Stomach (tissue), 9 donors: ENCODE measurements around the gene RND1. TPM values are rescaled to one million over a fixed set of nuclear protein-coding genes. Genes with fewer than 3 reads are reported as not detected.

Source experiments
- DNase-seq, 2 donors: peaks; one replicate each; pipeline versions ENCODE4 v3.0.0 to v3.0.0-alpha.2; 2013 to 2019
- H3K27ac ChIP-seq, 5 donors: fragments of 200-600 bp in 4 of 5; sonication (generic) in 4 of 5; one replicate each; pipeline ENCODE4 v1.5.1; 2013 to 2019; ENCODE audit warnings: mild to moderate bottlenecking in 1 of 5, moderate library complexity in 1 of 5
- H3K27me3 ChIP-seq, 3 donors: fragments of 200-600 bp; sonication (generic); one replicate each; pipeline ENCODE4 v1.5.1; 2017 to 2019; ENCODE audit warnings: mixed run types in 1 of 3
- H3K36me3 ChIP-seq, 4 donors: fragments of 200-600 bp; sonication (generic); 1 replicate in 3 of 4; 2 replicates in 1 of 4; pipeline ENCODE4 v1.5.1; 2016 to 2019
- H3K4me1 ChIP-seq, 4 donors: fragments of 200-600 bp; sonication (generic); one replicate each; pipeline ENCODE4 v1.5.1; 2016 to 2019
- H3K4me3 ChIP-seq, 4 donors: fragments of 200-600 bp; sonication (generic) in 3 of 4; one replicate each; pipeline ENCODE4 v1.5.1; 2016 to 2019; ENCODE audit warnings: mild to moderate bottlenecking in 1 of 4
- H3K9me3 ChIP-seq, 4 donors: fragments of 200-600 bp; sonication (generic); one replicate each; pipeline ENCODE4 v1.5.1; 2016 to 2019
- CTCF ChIP-seq, 7 experiments: fragments of 450-650 bp in 4 of 7; fragments of 200-600 bp in 3 of 7; sonication (generic) in 3 of 7; IDR thresholded peaks; one replicate each; pipeline ENCODE4 v1.5.1; 2016 to 2019; ENCODE audit warnings: antibody characterized with exemption in 7 of 7, control low read depth in 2 of 7, mild to moderate bottlenecking in 1 of 7
- EP300 ChIP-seq: sonication (generic); formaldehyde crosslinking; IDR thresholded peaks from one replicate; pipeline ENCODE4 v1.6.1; 2017; ENCODE audit warnings: antibody characterized with exemption
- POLR2A ChIP-seq, 4 donors: fragments of 450-650 bp; IDR thresholded peaks; one replicate each; pipeline ENCODE4 v1.6.1; 2016; ENCODE audit warnings: antibody characterized with exemption in 4 of 4, control low read depth in 2 of 4, mild to moderate bottlenecking in 1 of 4, moderate library complexity in 1 of 4
- POLR2AphosphoS5 ChIP-seq, 3 donors: sonication (generic); formaldehyde crosslinking; IDR thresholded peaks; one replicate each; pipeline ENCODE4 v1.6.1; 2016; ENCODE audit warnings: antibody characterized with exemption in 3 of 3
- WGBS, 5 donors: extraction: QIAGEN DNeasy Blood & Tissue Kit in 3 of 5; methylation state at CpG; one replicate each; pipeline versions ENCODE4 v1.1.5 to v1.1.7; 2013 to 2018; 5-methylcytosine and 5-hydroxymethylcytosine counted together
- intact Hi-C: fragments of 100-400 bp; cut with DNase I; formaldehyde crosslinking; loops from one replicate; pipeline ENCODE4 v1.15.1; 2023; ENCODE audit warnings: low total_unique reads
- polyA plus RNA-seq, 3 donors: library from polyadenylated mRNA; stranded (reverse); fragments of 200-250 nt; gene quantifications; one replicate each; pipeline ENCODE4 v1.2.3, GENCODE V29; 2013
- small RNA-seq, 4 donors: library from RNA; depleted of rRNA; stranded (forward); fragments of <200 nt; gene quantifications; one replicate each; pipeline ENCODE3, GENCODE V24; 2016
- total RNA-seq, 5 donors: library from RNA; depleted of rRNA; stranded (reverse); fragments of >200 nt; gene quantifications; one replicate each; pipeline versions ENCODE4 v1.1.0 to v1.2.3, GENCODE V29; 2014 to 2016
- donor health status: healthy with polysubstance abuse.
- donor health status: Bipolar disorder and iron deficiency.
- donor health status: healthy.

Gene RND1
- total and polyA plus RNA-seq, 8 donors, result 3.5 to 21.0 (median 12.2) TPM; not detected in 1

DNA sequence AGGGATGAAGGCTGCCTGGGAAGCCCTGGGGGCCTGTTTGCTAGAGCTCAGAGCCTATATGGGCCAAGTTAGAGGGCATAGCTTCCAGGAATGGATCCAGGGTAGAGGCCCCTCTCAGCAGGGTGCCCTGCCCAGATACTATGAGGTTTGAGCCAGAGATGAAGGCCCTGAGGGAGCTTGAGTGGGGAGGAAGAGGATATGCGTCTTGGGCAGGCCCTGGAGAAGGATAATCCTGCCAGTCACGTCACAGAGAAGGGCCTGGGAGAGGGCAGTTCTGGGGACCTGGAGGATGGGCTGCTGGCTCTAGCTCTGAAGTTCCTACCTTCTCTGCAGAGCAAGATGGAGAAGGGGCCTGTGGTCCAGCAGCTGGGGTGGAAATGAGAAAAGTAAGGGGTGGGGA lies 53.3 kb downstream of the RND1 start:
- H3K27ac ChIP-seq, result peak overlapping the region in 4 of 5 donors; percentile 55 to 90 (median 62)
- no peak for DNase-seq

GRCh38 chr12:48811437-48812090 lies 54.1 kb downstream of the RND1 start:
- Histone ChIP-seq H3K27ac (peak overlapping the region; percentile 12 to 90 (median 56)), H3K27me3 (no peaks in the 10 kb centered on the region), H3K4me3 (no peak overlapping the region), H3K9me3 (no peaks in the 10 kb centered on the region), H3K4me1 (peaks cover 25 to 54% (median 34%) of the 10 kb centered on the region in 4 donors), H3K36me3 (no peaks in the 10 kb centered on the region)
- TF ChIP-seq CTCF (IDR thresholded peaks at IDR 0.05) (no peak), POLR2AphosphoS5 (IDR thresholded peaks at IDR 0.05) (no peak)
- 66 to 78% (median 76%) methylated on average over 5 of the region's 5 CpGs for WGBS, 5 donors
- no peak for DNase-seq
- intact Hi-C loops, result no loop called here

More for the DNA sequence above, 53.3 kb downstream of the RND1 start:
- H3K27me3 ChIP-seq, result no peaks in the 10 kb centered on the region
- H3K4me1 ChIP-seq, result peaks cover 30 to 62% (median 38%) of the 10 kb centered on the region in 4 donors
- WGBS, 5 donors, result 52 to 71% (median 68%) methylated on average over 2 of the region's 2 CpGs
- no peaks in the 10 kb centered on the region for H3K36me3 ChIP-seq
- TF ChIP-seq POLR2A (IDR thresholded peaks at IDR 0.05), result no peak
- no peak for TF ChIP-seq POLR2AphosphoS5 (IDR thresholded peaks at IDR 0.05)
- no peak for TF ChIP-seq EP300
- no peak for TF ChIP-seq CTCF (IDR thresholded peaks at IDR 0.05)
- H3K4me3 ChIP-seq, result no peak overlapping the region
- intact Hi-C loops, result no loop called here
- H3K9me3 ChIP-seq, result no peaks in the 10 kb centered on the region

GRCh38 chr12:48810903-48811431 lies 54.7 kb downstream of the RND1 start:
- H3K27ac ChIP-seq, result peak overlapping the region; percentile 37 to 90 (median 56)
- H3K36me3 ChIP-seq, result no peaks in the 10 kb centered on the region
- 26 to 54% (median 50%) methylated on average over 5 of the region's 5 CpGs for WGBS, 5 donors
- intact Hi-C loops, result no loop called here
- TF ChIP-seq EP300, result no peak
- peak in 1 of 3 donors; percentile 65 for TF ChIP-seq POLR2AphosphoS5 (IDR thresholded peaks at IDR 0.05)
- no peaks in the 10 kb centered on the region for H3K9me3 ChIP-seq
- H3K4me3 ChIP-seq, result no peak overlapping the region
- H3K4me1 ChIP-seq, result peaks cover 20 to 48% (median 31%) of the 10 kb centered on the region in 4 donors
- H3K27me3 ChIP-seq, result no peaks in the 10 kb centered on the region
- peak in 1 of 2 donors; percentile 67 for DNase-seq

DNA sequence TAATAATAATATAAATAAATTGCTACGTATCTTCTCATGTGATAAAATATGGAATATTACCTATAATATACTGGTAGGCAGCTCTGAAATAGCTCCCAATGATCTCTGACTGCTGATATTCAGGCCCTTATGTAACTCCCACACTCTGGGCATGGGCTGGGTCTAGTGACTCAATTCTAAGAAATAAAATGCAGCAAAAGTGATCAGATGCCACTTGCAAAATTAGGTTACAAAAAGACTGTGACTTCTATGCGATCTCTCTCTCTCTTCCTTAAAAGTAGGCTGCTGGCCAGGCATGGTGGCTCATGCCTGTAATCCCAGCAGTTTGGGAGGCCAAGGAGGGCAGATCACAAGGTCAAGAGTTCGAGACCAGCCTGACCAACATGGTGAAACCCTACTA lies 57.7 kb downstream of the RND1 start:
- intact Hi-C loops, result no loop called here
- no peak for TF ChIP-seq POLR2AphosphoS5 (IDR thresholded peaks at IDR 0.05)
- Histone ChIP-seq H3K27ac (no peak overlapping the region), H3K27me3 (no peaks in the 10 kb centered on the region), H3K4me3 (no peak overlapping the region), H3K4me1 (peaks cover 3 to 27% (median 15%) of the 10 kb centered on the region in 4 donors), H3K9me3 (no peaks in the 10 kb centered on the region), H3K36me3 (no peaks in the 10 kb centered on the region)
- WGBS, 5 donors, result 89 to 97% (median 93%) methylated on average over 3 of the region's 3 CpGs
- DNase-seq, result no peak

Small RNA genes lying within 50 kb of the gene (small RNA-seq; reads per million reads assigned to genes)
- 0 reads per million in 4 donors for gene AC073610.1
- gene RF00019, result 0 reads per million in 4 donors
- gene RNU6-600P, result 0 reads per million in 4 donors

Other genes with a start within 250 kb of the RND1 start
- gene KANSL2, start 183.6 kb downstream of the RND1 start, total RNA-seq, result 10 to 100 TPM; 23.2 to 66.0 (median 54.5) TPM
- gene KANSL2, start 183.6 kb downstream of the RND1 start, polyA plus RNA-seq, result 10 to 100 TPM; 16.2 to 25.4 (median 23.6) TPM
- gene CCNT1, start 149.2 kb downstream of the RND1 start, total RNA-seq, result 10 to 100 TPM in 4 of 5 donors, 1 to 10 TPM in 1; 3.2 to 54.0 (median 44.6) TPM
- 1 to 10 TPM; 2.7 to 4.4 (median 3.7) TPM for gene CCNT1, start 149.2 kb downstream of the RND1 start, polyA plus RNA-seq
- gene ADCY6, start 76.8 kb downstream of the RND1 start, total RNA-seq, result 100 to 1,000 TPM in 2 of 5 donors, 10 to 100 TPM in 3; 32.1 to 432 (median 58.8) TPM
- 10 to 100 TPM in 2 of 3 donors, 1 to 10 TPM in 1; 5.8 to 18.3 (median 16.6) TPM for gene ADCY6, start 76.8 kb downstream of the RND1 start, polyA plus RNA-seq
- 100 to 1,000 TPM in 1 of 5 donors, 10 to 100 TPM in 1, 1 to 10 TPM in 2, under 1 TPM in 1; under 0.01 to 140 (median 9.9) TPM for gene CACNB3, start 47.4 kb downstream of the RND1 start, total RNA-seq
- gene CACNB3, start 47.4 kb downstream of the RND1 start, polyA plus RNA-seq, result 10 to 100 TPM; 11.8 to 18.4 (median 13.5) TPM
- gene DDX23, start 13.7 kb downstream of the RND1 start, total RNA-seq, result 10 to 100 TPM; 31.3 to 88.1 (median 82.2) TPM
- gene DDX23, start 13.7 kb downstream of the RND1 start, polyA plus RNA-seq, result 10 to 100 TPM; 30.3 to 41.7 (median 34.2) TPM
- 10 to 100 TPM in 3 of 5 donors, 1 to 10 TPM in 2; 7.6 to 53.6 (median 16.0) TPM for gene FKBP11, start 59.6 kb upstream of the RND1 start, total RNA-seq
- gene FKBP11, start 59.6 kb upstream of the RND1 start, polyA plus RNA-seq, result 10 to 100 TPM; 32.7 to 63.6 (median 47.7) TPM
- gene ARF3, start 91.6 kb upstream of the RND1 start, total RNA-seq, result 10 to 100 TPM; 35.0 to 54.5 (median 42.4) TPM
- 10 to 100 TPM; 34.7 to 56.5 (median 42.6) TPM for gene ARF3, start 91.6 kb upstream of the RND1 start, polyA plus RNA-seq
- gene WNT10B, start 105.9 kb upstream of the RND1 start, total RNA-seq, result 10 to 100 TPM in 1 of 5 donors, 1 to 10 TPM in 1, not detected in 3; 3.1 to 21.7 TPM
- under 1 TPM in 1 of 3 donors, not detected in 2; 0.68 TPM for gene WNT10B, start 105.9 kb upstream of the RND1 start, polyA plus RNA-seq
- not detected for gene WNT1, start 112.5 kb upstream of the RND1 start, total RNA-seq
- gene WNT1, start 112.5 kb upstream of the RND1 start, polyA plus RNA-seq, result not detected
- gene DDN, start 133.5 kb upstream of the RND1 start, total RNA-seq, result under 1 TPM in 1 of 5 donors, not detected in 4; 0.18 TPM
- gene DDN, start 133.5 kb upstream of the RND1 start, polyA plus RNA-seq, result under 1 TPM; 0.08 to 0.31 (median 0.19) TPM
- gene PRKAG1, start 152.9 kb upstream of the RND1 start, total RNA-seq, result 10 to 100 TPM in 4 of 5 donors, 1 to 10 TPM in 1; 5.8 to 68.7 (median 36.9) TPM
- gene PRKAG1, start 152.9 kb upstream of the RND1 start, polyA plus RNA-seq, result 10 to 100 TPM; 42.6 to 61.7 (median 48.7) TPM
- gene KMT2D, start 194.9 kb upstream of the RND1 start, total RNA-seq, result 100 to 1,000 TPM in 3 of 5 donors, 10 to 100 TPM in 2; 65.4 to 220 (median 110) TPM
- gene KMT2D, start 194.9 kb upstream of the RND1 start, polyA plus RNA-seq, result 10 to 100 TPM in 1 of 3 donors, 1 to 10 TPM in 2; 3.2 to 17.2 (median 7.4) TPM
- gene RHEBL1, start 204.1 kb upstream of the RND1 start, total RNA-seq, result not detected
- gene RHEBL1, start 204.1 kb upstream of the RND1 start, polyA plus RNA-seq, result 1 to 10 TPM in 1 of 3 donors, under 1 TPM in 1, not detected in 1; 0.75 to 1.0 TPM
- 1 to 10 TPM in 1 of 5 donors, under 1 TPM in 2, not detected in 2; 0.29 to 1.1 (median 0.58) TPM for gene DHH, start 228.9 kb upstream of the RND1 start, total RNA-seq
- under 1 TPM; 0.10 to 0.15 (median 0.12) TPM for gene DHH, start 228.9 kb upstream of the RND1 start, polyA plus RNA-seq
- gene LMBR1L, start 245.0 kb upstream of the RND1 start, total RNA-seq, result 10 to 100 TPM; 11.2 to 61.4 (median 54.9) TPM
- gene LMBR1L, start 245.0 kb upstream of the RND1 start, polyA plus RNA-seq, result 10 to 100 TPM in 1 of 3 donors, 1 to 10 TPM in 2; 6.8 to 40.4 (median 7.8) TPM